Immature natural killer cell (primary cell): ENCODE data around the gene INTS15. TPM values are rescaled to one million over a fixed set of nuclear protein-coding genes. Genes with fewer than 3 reads are reported as not detected.

Source experiments
- DNase-seq, 3 donors: peaks; one replicate each; pipeline ENCODE4 v3.0.0; 2022; ENCODE audit warnings: mixed read lengths in 1 of 3
- H3K27ac Mint-ChIP-seq, 6 donors: one replicate each; pipeline ENCODE4 v1.8.0; 2020; ENCODE audit warnings: mixed read lengths in 6 of 6, mild to moderate bottlenecking in 5 of 6, inconsistent platforms in 4 of 6, moderate library complexity in 3 of 6
- H3K27me3 Mint-ChIP-seq, 3 donors: one replicate each; pipeline ENCODE4 v1.8.0; 2020 to 2021; ENCODE audit warnings: low read depth in 3 of 3, mild to moderate bottlenecking in 3 of 3, mixed read lengths in 3 of 3, moderate library complexity in 3 of 3, inconsistent platforms in 1 of 3
- H3K36me3 Mint-ChIP-seq, 3 donors: one replicate each; pipeline ENCODE4 v1.8.0; 2020; ENCODE audit warnings: mixed read lengths in 3 of 3, inconsistent platforms in 2 of 3, mild to moderate bottlenecking in 2 of 3
- H3K4me1 Mint-ChIP-seq, 2 donors: one replicate each; pipeline ENCODE4 v1.8.0; 2020; ENCODE audit warnings: inconsistent platforms in 2 of 2, mild to moderate bottlenecking in 2 of 2, mixed read lengths in 2 of 2, moderate library complexity in 1 of 2
- H3K4me3 Mint-ChIP-seq, 5 donors: one replicate each; pipeline ENCODE4 v1.8.0; 2020; ENCODE audit warnings: mild to moderate bottlenecking in 5 of 5, mixed read lengths in 5 of 5, inconsistent platforms in 3 of 5, moderate library complexity in 3 of 5
- H3K9me3 Mint-ChIP-seq, 6 donors: one replicate each; pipeline ENCODE4 v1.8.0; 2020; ENCODE audit warnings: mild to moderate bottlenecking in 6 of 6, mixed read lengths in 6 of 6, inconsistent platforms in 4 of 6, moderate library complexity in 3 of 6
- polyA plus RNA-seq, 3 donors: library from polyadenylated mRNA; unstranded; fragments of 300-500 nt; fragmentation: Illumina TruSeq; gene quantifications; one replicate each; pipeline ENCODE4 v1.2.3, GENCODE V29; 2021

INTS15 gene
- polyA plus RNA-seq, 3 donors from 2014 or later: 20.9 to 47.1 (median 30.8) TPM

DNA sequence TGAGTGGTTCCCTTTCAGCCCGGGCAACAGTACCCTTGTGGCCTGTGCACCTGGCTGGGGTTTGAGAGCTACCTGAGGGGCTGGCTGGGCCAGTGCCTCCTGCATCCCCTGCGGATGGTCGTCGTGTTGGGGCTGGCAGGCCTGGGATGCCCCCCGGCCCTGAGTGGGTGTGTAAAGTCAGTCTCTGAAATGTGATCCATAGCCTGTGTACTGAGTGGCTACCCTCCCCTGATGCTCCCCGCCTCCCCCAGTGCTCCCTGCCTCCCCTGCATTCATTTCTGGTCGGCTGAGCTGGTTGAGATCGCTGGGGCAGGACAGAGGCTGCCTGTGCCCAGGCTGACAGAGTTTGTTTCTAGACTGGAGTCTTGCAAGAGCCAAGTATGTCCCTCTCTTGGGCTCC lies 56.6 kb downstream of the INTS15 start:
- Mint-ChIP-seq H3K36me3 (peaks cover 0 to 22% (median 7%) of the 10 kb centered on the region in 3 donors), H3K4me1 (peaks cover 0 to 2% of the 10 kb centered on the region in 2 donors), H3K27ac (no peak overlapping the region), H3K27me3 (peaks cover 0 to 1% (median 0%) of the 10 kb centered on the region in 3 donors), H3K9me3 (peaks cover 0 to 3% (median 0%) of the 10 kb centered on the region in 6 donors), H3K4me3 (no peak overlapping the region)
- DNase-seq: no peak

DNA sequence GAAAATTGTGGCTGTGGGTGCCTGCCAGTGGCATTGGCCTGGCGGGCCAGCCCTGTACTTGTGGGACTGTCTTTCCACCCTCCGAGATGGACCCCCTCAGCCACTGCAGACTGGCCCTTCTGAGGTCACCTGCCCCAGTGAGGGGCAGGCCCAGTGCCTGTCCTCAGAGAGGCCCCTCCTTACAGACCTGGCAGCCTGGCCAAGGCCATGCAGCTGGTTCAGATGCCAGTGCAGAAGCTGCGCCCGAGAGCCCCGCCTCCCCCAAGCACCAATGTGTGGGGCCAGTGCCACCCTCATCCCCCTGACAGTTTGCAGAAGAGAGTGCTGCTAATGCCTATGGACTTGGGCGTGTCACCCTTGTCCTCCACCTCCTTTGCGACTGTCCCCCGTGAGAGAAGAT lies 57.3 kb downstream of the INTS15 start:
- Mint-ChIP-seq H3K4me3 (no peak overlapping the region), H3K9me3 (peaks cover 0 to 3% (median 0%) of the 10 kb centered on the region in 6 donors), H3K27ac (no peak overlapping the region), H3K36me3 (peaks cover 0 to 21% (median 10%) of the 10 kb centered on the region in 3 donors), H3K4me1 (no peaks in the 10 kb centered on the region), H3K27me3 (peaks cover 0 to 1% (median 0%) of the 10 kb centered on the region in 3 donors)
- DNase-seq: no peak

DNA sequence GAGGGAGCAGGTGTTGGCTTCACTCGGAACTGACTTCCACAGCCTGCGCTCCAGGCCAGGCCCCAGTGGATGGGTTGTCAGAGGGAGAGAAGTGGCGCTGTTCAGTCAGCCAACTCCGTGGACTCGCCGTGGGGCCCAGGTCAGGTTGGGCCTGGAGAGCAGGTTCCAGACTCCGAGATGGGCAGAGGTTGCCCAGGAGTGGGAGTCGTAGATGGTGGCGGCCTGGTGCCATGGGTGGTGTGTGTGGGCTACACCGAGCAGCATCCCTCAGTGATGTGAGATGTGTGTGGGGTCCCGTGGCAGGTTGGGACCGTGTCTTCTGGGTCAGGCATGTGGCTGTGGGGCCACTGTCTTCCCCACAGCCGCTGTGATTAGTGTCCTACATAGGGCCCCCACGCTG lies 57.7 kb downstream of the INTS15 start:
- Mint-ChIP-seq H3K27me3 (peaks cover 0 to 1% (median 0%) of the 10 kb centered on the region in 3 donors), H3K9me3 (peaks cover 0 to 3% (median 0%) of the 10 kb centered on the region in 6 donors), H3K4me1 (no peaks in the 10 kb centered on the region), H3K27ac (no peak overlapping the region), H3K4me3 (no peak overlapping the region), H3K36me3 (peaks cover 0 to 21% (median 10%) of the 10 kb centered on the region in 3 donors)
- DNase-seq: no peak

DNA sequence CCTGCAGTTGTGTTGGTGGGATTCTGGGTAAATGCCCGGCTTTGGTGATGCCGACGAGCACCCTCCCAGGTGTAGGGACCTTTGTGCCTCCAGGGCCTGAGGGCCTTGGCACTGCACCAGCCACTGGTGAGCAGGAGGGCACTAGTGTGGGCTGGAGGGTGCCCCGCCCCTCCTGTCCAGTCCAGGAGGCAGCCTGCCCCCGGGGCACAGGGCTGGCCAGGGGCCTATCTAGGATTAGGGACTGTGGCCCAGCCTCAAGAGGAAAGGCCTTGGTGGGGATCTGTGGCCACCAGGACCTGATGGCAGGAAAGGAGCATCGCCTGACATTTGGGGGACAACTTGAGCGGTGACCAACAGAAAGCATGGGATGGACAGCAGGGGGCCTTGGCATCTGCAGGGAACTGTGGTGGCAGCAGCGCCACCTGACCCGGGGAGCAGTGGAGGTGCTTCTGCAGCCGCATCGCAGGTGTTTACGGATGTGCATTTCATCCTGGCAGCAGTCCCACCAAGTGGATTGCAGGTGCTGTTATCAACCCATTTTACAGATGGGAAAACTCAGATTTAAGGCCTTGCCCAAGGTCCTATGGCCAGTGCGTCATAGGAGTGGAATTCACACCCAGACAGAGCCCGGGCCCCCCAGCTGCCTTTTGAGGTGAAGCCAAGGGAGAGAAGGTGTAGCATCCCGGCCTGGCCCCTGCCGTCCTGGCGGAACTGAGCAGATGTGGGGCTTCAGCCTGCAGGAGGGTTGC lies 58.4 kb downstream of the INTS15 start:
- no peak for DNase-seq
- peaks cover 0 to 21% (median 10%) of the 10 kb centered on the region in 3 donors for H3K36me3 Mint-ChIP-seq
- H3K27ac Mint-ChIP-seq: no peak overlapping the region
- H3K27me3 Mint-ChIP-seq: peaks cover 0 to 1% (median 0%) of the 10 kb centered on the region in 3 donors
- no peaks in the 10 kb centered on the region for H3K4me1 Mint-ChIP-seq
- no peak overlapping the region for H3K4me3 Mint-ChIP-seq
- H3K9me3 Mint-ChIP-seq: peaks cover 0 to 3% (median 0%) of the 10 kb centered on the region in 6 donors

DNA sequence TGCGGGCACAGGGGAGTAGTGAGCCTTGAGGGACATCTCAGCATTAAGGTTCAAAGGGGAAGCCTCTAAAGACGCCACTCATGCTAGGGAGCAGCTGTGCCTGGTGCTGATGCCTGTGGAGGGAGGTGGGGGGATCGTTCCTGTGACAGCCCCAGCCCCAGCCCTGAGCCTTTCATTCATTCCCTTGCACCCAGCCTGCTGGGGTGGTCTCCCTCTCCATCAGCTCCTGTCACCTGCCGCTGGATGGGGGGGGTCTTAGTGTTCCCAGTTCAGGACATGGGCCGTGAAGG lies 58.9 kb downstream of the INTS15 start:
- no peak overlapping the region for H3K4me3 Mint-ChIP-seq
- no peak overlapping the region for H3K27ac Mint-ChIP-seq

DNA sequence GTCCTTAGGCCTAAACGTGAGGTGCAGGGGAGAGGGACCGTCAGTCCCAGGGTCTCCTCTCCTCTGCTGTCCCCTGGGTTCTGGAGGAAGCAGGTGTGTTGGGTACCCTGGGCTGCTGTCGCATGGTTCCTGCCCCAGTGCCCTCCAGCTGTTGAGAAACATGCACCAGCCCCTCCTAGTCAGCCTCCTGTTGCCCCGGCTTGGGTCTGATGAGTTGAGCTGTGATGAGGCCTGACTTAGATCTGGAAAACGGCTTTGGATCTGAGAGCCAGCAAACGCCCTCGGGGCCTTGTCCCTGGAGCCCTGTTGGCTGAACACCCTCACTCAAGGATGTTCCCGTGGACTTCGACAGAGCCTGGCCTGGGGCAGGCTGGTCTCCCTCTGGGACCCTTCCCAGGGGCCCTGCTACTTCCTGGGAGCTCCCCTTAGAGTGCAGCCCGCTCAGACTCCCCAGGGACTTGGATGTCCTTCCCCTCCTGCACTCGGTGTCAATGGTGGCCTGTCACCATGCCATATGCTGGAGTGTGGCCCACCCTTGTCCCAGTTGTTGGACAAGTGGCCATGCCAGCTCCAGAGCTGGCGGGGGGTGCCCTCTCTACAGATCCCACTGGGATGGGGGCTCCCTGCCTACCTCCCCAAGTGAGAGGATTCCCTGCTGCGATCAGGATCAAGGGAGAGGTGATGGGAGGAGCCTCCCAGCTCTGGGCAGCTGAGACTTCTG lies 59.6 kb downstream of the INTS15 start:
- DNase-seq: no peak
- H3K9me3 Mint-ChIP-seq: peaks cover 0 to 3% (median 0%) of the 10 kb centered on the region in 6 donors
- peaks cover 0 to 1% (median 0%) of the 10 kb centered on the region in 3 donors for H3K27me3 Mint-ChIP-seq
- peaks cover 0 to 21% (median 10%) of the 10 kb centered on the region in 3 donors for H3K36me3 Mint-ChIP-seq
- no peak overlapping the region for H3K27ac Mint-ChIP-seq
- H3K4me3 Mint-ChIP-seq: no peak overlapping the region
- H3K4me1 Mint-ChIP-seq: no peaks in the 10 kb centered on the region

More for the DNA sequence above, 58.9 kb downstream of the INTS15 start:
- H3K27me3 Mint-ChIP-seq: peaks cover 0 to 1% (median 0%) of the 10 kb centered on the region in 3 donors
- no peak for DNase-seq
- H3K9me3 Mint-ChIP-seq: peaks cover 0 to 3% (median 0%) of the 10 kb centered on the region in 6 donors
- H3K36me3 Mint-ChIP-seq: peaks cover 0 to 21% (median 10%) of the 10 kb centered on the region in 3 donors
- no peaks in the 10 kb centered on the region for H3K4me1 Mint-ChIP-seq

DNA sequence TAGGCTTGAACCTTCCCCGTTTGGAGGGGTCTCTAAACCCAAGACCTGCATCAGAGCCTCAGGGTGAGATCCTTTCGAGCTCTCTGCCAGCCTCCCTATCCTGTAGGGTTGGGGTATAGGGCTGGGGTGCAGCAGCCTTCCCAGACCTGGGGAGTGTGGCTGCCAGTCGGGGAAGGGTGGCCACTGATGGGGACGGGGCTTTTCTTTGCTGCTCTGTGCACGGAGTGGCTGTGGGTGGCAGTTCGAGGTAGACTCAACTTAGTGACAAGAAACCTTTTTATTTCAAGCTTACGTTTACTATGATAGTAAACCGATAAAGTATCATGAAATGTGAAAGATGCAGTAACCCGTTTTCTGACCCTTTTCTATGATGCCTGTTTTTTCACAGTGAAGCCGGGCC lies 60.3 kb downstream of the INTS15 start:
- H3K4me3 Mint-ChIP-seq: no peak overlapping the region
- peaks cover 1 to 2% (median 2%) of the 10 kb centered on the region in 3 donors for H3K27me3 Mint-ChIP-seq
- no peak overlapping the region for H3K27ac Mint-ChIP-seq
- H3K36me3 Mint-ChIP-seq: peaks cover 4 to 24% (median 13%) of the 10 kb centered on the region in 3 donors
- no peak for DNase-seq
- H3K4me1 Mint-ChIP-seq: no peaks in the 10 kb centered on the region
- H3K9me3 Mint-ChIP-seq: peaks cover 0 to 3% (median 0%) of the 10 kb centered on the region in 6 donors

DNA sequence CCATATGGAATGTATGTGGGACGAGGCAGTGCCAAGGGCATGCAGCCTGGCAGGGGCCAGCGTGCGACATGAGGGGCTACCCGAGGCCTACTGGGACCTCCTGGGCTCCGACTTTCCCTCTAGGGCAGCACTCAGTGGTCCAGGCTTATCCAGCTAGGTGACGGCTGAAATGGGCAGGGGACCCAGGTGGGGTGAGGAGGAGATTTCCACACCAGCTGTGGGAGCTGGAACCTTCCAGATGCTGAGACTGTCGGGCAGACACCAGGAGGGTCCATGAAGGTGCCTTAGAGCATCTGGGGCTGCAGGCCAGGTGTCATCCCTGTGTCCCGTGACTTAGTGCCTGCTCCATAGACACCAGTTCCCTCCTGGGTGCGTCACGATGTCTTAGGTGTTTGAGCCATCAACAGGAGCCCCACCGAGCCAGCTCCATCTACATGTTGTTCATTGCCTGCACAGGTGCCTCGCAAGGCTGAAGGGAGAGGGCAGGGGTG lies 60.7 kb downstream of the INTS15 start:
- Mint-ChIP-seq H3K27me3 (peaks cover 1 to 4% (median 2%) of the 10 kb centered on the region in 3 donors), H3K36me3 (peaks cover 7 to 29% (median 18%) of the 10 kb centered on the region in 3 donors), H3K9me3 (peaks cover 0 to 3% (median 0%) of the 10 kb centered on the region in 6 donors), H3K4me1 (no peaks in the 10 kb centered on the region), H3K27ac (peak overlapping the region in 2 of 6 donors; percentile 48 to 61), H3K4me3 (no peak overlapping the region)
- no peak for DNase-seq

DNA sequence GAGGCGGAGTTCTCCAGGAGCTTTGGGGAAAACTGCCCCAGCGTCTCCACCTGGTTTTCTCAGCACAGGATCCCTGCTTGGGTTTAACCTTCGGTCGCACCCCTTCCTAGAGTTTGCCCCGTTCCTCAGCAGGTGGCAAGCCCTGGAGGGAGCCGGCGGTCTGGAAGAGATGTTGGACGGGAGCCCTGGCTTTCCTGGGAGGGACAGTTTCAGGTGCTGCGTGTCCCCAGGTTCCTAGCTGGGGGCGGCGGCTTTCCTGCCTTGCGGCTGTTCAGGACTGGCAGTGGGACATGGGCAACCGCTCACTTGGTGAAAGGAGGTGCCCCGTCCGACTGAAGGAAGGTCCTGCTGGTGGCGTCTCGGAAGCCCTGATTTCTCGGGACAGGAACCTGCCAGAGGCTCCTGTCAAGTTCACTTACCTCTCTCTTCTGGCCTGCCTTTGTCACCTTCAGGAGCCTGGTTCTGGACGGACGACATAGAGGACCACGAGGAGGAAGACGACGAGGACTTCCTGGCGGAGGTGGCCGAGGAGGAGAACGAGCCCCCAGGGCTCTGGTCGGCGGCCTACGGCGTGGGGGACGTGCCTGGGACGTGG lies 62.1 kb downstream of the INTS15 start:
- peaks cover 0 to 3% (median 0%) of the 10 kb centered on the region in 6 donors for H3K9me3 Mint-ChIP-seq
- no peak for DNase-seq
- H3K27ac Mint-ChIP-seq: no peak overlapping the region
- no peaks in the 10 kb centered on the region for H3K4me1 Mint-ChIP-seq
- H3K27me3 Mint-ChIP-seq: peaks cover 2 to 4% (median 4%) of the 10 kb centered on the region in 3 donors
- no peak overlapping the region for H3K4me3 Mint-ChIP-seq
- H3K36me3 Mint-ChIP-seq: peaks cover 8 to 28% (median 19%) of the 10 kb centered on the region in 3 donors

DNA sequence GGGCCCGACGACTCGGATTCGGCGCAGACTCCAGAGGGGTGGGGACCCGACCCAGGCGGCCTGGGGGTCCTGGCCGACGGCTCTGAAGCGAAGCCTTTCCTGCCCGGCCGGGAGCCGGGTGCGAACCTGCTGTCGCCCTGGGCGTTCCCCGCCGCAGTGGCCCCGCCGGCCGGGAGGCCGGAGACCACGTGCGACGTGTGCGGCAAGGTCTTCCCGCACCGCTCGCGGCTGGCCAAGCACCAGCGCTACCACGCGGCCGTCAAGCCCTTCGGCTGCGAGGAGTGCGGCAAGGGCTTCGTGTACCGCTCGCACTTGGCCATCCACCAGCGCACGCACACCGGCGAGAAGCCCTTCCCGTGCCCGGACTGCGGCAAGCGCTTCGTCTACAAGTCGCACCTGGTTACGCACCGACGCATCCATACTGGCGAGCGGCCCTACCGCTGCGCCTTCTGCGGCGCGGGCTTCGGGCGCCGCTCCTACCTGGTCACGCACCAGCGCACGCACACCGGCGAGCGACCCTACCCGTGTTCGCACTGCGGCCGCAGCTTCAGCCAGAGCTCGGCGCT lies 62.7 kb downstream of the INTS15 start:
- H3K4me1 Mint-ChIP-seq: no peaks in the 10 kb centered on the region
- H3K36me3 Mint-ChIP-seq: peaks cover 8 to 27% (median 19%) of the 10 kb centered on the region in 3 donors
- H3K9me3 Mint-ChIP-seq: peaks cover 0 to 3% (median 0%) of the 10 kb centered on the region in 6 donors
- H3K4me3 Mint-ChIP-seq: no peak overlapping the region
- no peak overlapping the region for H3K27ac Mint-ChIP-seq
- H3K27me3 Mint-ChIP-seq: peaks cover 2 to 5% (median 4%) of the 10 kb centered on the region in 3 donors
- no peak for DNase-seq

DNA sequence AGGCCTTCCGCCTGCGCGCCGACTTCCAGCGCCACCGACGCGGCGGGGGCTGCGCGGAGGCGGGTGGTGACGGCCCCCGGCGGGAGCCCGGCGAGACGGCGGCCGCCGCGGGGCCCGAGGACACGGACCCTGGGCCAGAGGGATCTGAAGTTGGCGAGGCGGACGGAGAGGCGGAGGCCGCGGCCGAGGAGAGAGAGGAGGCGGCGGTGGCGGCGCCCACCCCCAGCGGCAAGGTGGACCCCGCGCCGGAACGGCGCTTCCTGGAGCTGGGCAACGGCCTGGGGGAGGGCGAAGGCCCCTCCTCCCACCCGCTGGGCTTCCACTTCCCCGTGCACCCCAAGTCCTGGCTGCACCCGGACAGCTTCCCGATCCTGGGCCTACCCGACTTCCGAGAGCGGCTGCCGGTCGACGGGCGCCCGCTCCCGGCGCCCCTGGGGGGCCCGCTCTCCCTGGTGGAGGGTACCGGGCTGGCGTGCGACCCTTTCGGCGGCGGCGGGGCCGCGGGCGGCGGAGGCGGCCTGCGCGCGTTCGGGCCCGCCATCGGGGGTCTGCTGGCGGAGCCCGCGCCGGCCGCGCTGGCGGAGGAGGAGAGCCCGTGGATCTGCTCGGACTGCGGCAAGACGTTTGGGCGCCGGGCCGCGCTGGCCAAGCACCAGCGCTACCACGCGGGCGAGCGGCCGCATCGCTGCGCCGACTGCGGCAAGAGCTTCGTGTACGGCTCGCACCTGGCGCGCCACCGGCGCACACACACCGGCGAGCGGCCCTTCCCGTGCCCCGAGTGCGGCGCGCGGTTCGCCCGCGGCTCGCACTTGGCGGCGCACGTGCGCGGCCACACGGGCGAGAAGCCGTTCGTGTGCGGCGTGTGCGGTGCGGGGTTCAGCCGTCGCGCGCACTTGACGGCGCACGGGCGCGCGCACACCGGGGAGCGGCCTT lies 63.5 kb downstream of the INTS15 start:
- DNase-seq: no peak
- no peak overlapping the region for H3K27ac Mint-ChIP-seq
- peaks cover 8 to 27% (median 19%) of the 10 kb centered on the region in 3 donors for H3K36me3 Mint-ChIP-seq
- no peak overlapping the region for H3K4me3 Mint-ChIP-seq
- peaks cover 0 to 3% of the 10 kb centered on the region in 2 donors for H3K4me1 Mint-ChIP-seq
- peaks cover 0 to 3% (median 0%) of the 10 kb centered on the region in 6 donors for H3K9me3 Mint-ChIP-seq
- peaks cover 2 to 5% (median 4%) of the 10 kb centered on the region in 3 donors for H3K27me3 Mint-ChIP-seq

DNA sequence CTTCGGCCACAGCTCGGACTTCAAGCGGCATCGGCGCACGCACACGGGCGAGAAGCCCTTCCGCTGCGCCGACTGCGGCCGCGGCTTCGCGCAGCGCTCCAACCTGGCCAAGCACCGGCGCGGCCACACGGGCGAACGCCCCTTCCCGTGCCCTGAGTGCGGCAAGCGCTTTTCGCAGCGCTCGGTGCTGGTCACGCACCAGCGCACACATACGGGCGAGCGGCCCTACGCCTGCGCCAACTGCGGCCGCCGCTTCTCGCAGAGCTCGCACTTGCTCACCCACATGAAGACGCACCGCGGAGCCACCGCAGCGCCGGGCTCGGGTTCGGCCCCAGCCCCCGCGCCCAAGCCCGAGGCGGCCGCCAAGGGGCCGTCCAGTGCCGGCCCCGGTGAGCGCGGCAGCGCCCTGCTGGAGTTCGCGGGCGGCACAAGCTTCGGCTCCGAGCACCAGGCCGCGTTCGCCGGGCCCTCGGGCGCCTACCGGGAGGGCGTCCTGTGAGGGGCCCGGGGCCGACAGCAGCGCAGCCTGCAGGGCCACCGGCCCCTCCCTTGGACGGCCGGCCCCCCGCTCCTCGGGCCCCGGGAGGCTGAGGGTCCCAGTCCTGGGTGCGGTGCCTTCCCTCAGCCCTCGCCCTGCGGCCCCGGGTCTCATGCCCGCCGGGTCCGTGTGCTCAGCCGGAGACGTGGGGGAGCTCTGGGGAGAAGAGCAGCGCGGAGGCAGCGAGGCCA lies 64.5 kb downstream of the INTS15 start:
- H3K9me3 Mint-ChIP-seq: peaks cover 0 to 3% (median 0%) of the 10 kb centered on the region in 6 donors
- DNase-seq: no peak
- peaks cover 8 to 27% (median 19%) of the 10 kb centered on the region in 3 donors for H3K36me3 Mint-ChIP-seq
- H3K27me3 Mint-ChIP-seq: peaks cover 2 to 5% (median 4%) of the 10 kb centered on the region in 3 donors
- H3K27ac Mint-ChIP-seq: no peak overlapping the region
- peaks cover 8 to 12% of the 10 kb centered on the region in 2 donors for H3K4me1 Mint-ChIP-seq
- H3K4me3 Mint-ChIP-seq: no peak overlapping the region
